IMR-90 (cell line): ENCODE results near the gene GJA5. TPM values are rescaled to one million over a fixed set of nuclear protein-coding genes. Genes with fewer than 3 reads are reported as not detected.

Experiments
- ATAC-seq: fragments of 200-7000 bp; cut with Tn5 transposase; 2 replicates; pipeline ENCODE4 v1.9.1; 2020; ENCODE audit warnings: low read depth, mild to moderate bottlenecking, moderate library complexity
- BruUV-seq: library from RNA; stranded (reverse); fragments of 400-500 nt; replicated peaks from 2 replicates; lab custom pipeline; 2021; lab: Mats Ljungman, UMichigan
- CTCF ChIA-PET: fragments of 300-600 bp; formaldehyde crosslinking; extraction: SDS; loops from one replicate; lab custom pipeline; 2021; ENCODE audit warnings: antibody characterized with exemption; lab: Yijun Ruan, JAX
- POLR2A ChIA-PET: fragments of 300-600 bp; sonication (Branson Sonifier 250); formaldehyde crosslinking; loops from one replicate; lab custom pipeline; 2022; ENCODE audit warnings: antibody characterized with exemption; ENCODE audit not compliant: unreplicated experiment; lab: Charles Lee
- DNase-seq: peaks from one replicate; pipeline ENCODE4 v3.0.0; 2013
- H2AFZ ChIP-seq: replicated peaks from 2 replicates; pipeline ENCODE3; 2013; ENCODE audit warnings: low read length, mild to moderate bottlenecking; ENCODE audit not compliant: poor library complexity
- H2AK5ac ChIP-seq: 2 replicates; pipeline ENCODE4 v1.6.1; 2013; ENCODE audit warnings: low read depth, low read length, inconsistent platforms
- H2AK9ac ChIP-seq: replicated peaks from 2 replicates; pipeline ENCODE3; 2013; ENCODE audit warnings: mild to moderate bottlenecking, low read depth, low read length, moderate library complexity; ENCODE audit not compliant: poor library complexity
- H2BK120ac ChIP-seq: 2 replicates; pipeline ENCODE4 v1.6.1; 2013; ENCODE audit warnings: low read depth, low read length, inconsistent platforms
- H2BK15ac ChIP-seq: 3 replicates; pipeline ENCODE4 v1.6.1; 2013; ENCODE audit warnings: low read depth, low read length, inconsistent platforms
- H2BK20ac ChIP-seq: 2 replicates; pipeline ENCODE4 v1.6.1; 2013; ENCODE audit warnings: low read depth, mild to moderate bottlenecking, inconsistent platforms, low read length, moderate library complexity
- H2BK5ac ChIP-seq: 2 replicates; pipeline ENCODE4 v1.6.1; 2013; ENCODE audit warnings: mild to moderate bottlenecking, low read depth, low read length, inconsistent platforms; ENCODE audit not compliant: poor library complexity, severe bottlenecking
- H3K14ac ChIP-seq: replicated peaks from 2 replicates; pipeline ENCODE4 v1.6.1; 2013; ENCODE audit warnings: low read depth, low read length, inconsistent platforms
- H3K18ac ChIP-seq: 2 replicates; pipeline ENCODE4 v1.6.1; 2013; ENCODE audit warnings: low read depth, low read length, control low read depth
- H3K23ac ChIP-seq: 2 replicates; pipeline ENCODE4 v1.6.1; 2013; ENCODE audit warnings: low read depth, low read length, inconsistent platforms
- H3K27ac ChIP-seq: 2 replicates; pipeline ENCODE4 v1.5.1; 2013; ENCODE audit warnings: mild to moderate bottlenecking, control low read depth, low read length; ENCODE audit not compliant: insufficient read depth
- H3K27me3 ChIP-seq: 2 replicates; pipeline ENCODE4 v1.6.1; 2013; ENCODE audit warnings: low read length; ENCODE audit not compliant: control insufficient read depth, insufficient read depth
- H3K36me3 ChIP-seq: 2 replicates; pipeline ENCODE4 v1.6.1; 2013; ENCODE audit warnings: low read length, mixed read lengths; ENCODE audit not compliant: control insufficient read depth, insufficient read depth
- H3K4ac ChIP-seq: 2 replicates; pipeline ENCODE4 v1.6.1; 2013; ENCODE audit warnings: low read depth, low read length, inconsistent platforms
- H3K4me1 ChIP-seq: 2 replicates; pipeline ENCODE4 v1.6.1; 2013; ENCODE audit warnings: low read length, mixed read lengths; ENCODE audit not compliant: control insufficient read depth, insufficient read depth
- H3K4me2 ChIP-seq: 2 replicates; pipeline ENCODE4 v1.6.1; 2013; ENCODE audit warnings: low read depth, mild to moderate bottlenecking, control low read depth, low read length, moderate library complexity
- H3K4me3 ChIP-seq: 2 replicates; pipeline ENCODE4 v1.5.1; 2013; ENCODE audit warnings: low read depth, mild to moderate bottlenecking, control low read depth, low read length, moderate library complexity; ENCODE audit not compliant: insufficient read depth
- H3K56ac ChIP-seq: 2 replicates; pipeline ENCODE4 v1.6.1; 2013; ENCODE audit warnings: low read length, inconsistent platforms; ENCODE audit not compliant: insufficient read depth; ENCODE audit errors: extremely low read depth
- H3K79me1 ChIP-seq, 2 experiments: 2 replicates each; pipeline ENCODE4 v1.6.1; 2013; ENCODE audit warnings: low read length in 2 of 2, inconsistent platforms in 1 of 2, low read depth in 1 of 2
- H3K9ac ChIP-seq: 2 replicates; pipeline ENCODE4 v1.6.1; 2013; ENCODE audit warnings: low read depth, low read length, control low read depth
- H3K9me1 ChIP-seq: 2 replicates; pipeline ENCODE4 v1.6.1; 2013; ENCODE audit warnings: low read length, inconsistent platforms; ENCODE audit not compliant: insufficient read depth
- H3K9me3 ChIP-seq: 2 replicates; pipeline ENCODE4 v1.6.1; 2013; ENCODE audit warnings: low read length; ENCODE audit not compliant: control insufficient read depth, insufficient read depth
- H4K20me1 ChIP-seq: 2 replicates; pipeline ENCODE4 v1.6.1; 2013; ENCODE audit warnings: low read length, inconsistent platforms; ENCODE audit not compliant: insufficient read depth
- H4K5ac ChIP-seq: 2 replicates; pipeline ENCODE4 v1.6.1; 2013; ENCODE audit warnings: mild to moderate bottlenecking, low read depth, low read length, control low read depth
- H4K8ac ChIP-seq, 2 experiments: 2 replicates each; pipeline ENCODE4 v1.6.1; 2013; ENCODE audit warnings: low read depth in 2 of 2, low read length in 2 of 2, control low read depth in 1 of 2, inconsistent platforms in 1 of 2
- H4K91ac ChIP-seq: 2 replicates; pipeline ENCODE4 v1.6.1; 2013; ENCODE audit warnings: low read depth, low read length, inconsistent platforms; ENCODE audit not compliant: insufficient read depth
- BHLHE40 ChIP-seq: fragments of 150-350 bp; IDR thresholded peaks from 2 replicates; pipeline ENCODE4 v1.6.1; 2016; ENCODE audit warnings: mild to moderate bottlenecking, low read depth, low read length
- CEBPB ChIP-seq: IDR thresholded peaks from 2 replicates; pipeline ENCODE4 v1.6.1; 2012; ENCODE audit warnings: low read depth, low read length, improper control_type of control experiment
- CHD1 ChIP-seq: IDR thresholded peaks from 2 replicates; pipeline ENCODE4 v1.6.1; 2012; ENCODE audit warnings: low read depth, low read length, improper control_type of control experiment
- FOS ChIP-seq: fragments of 150-350 bp; IDR thresholded peaks from 2 replicates; pipeline ENCODE4 v1.6.1; 2016; ENCODE audit warnings: low read depth, low read length
- MAFK ChIP-seq: IDR thresholded peaks from 2 replicates; pipeline ENCODE4 v1.6.1; 2012; ENCODE audit warnings: low read depth, low read length, improper control_type of control experiment
- MAZ ChIP-seq: IDR thresholded peaks from 2 replicates; pipeline ENCODE4 v1.6.1; 2012; ENCODE audit warnings: low read depth, mild to moderate bottlenecking, low read length, improper control_type of control experiment, moderate library complexity, borderline replicate concordance
- MXI1 ChIP-seq: IDR thresholded peaks from 2 replicates; pipeline ENCODE4 v1.6.1; 2012; ENCODE audit warnings: low read depth, mild to moderate bottlenecking, low read length, moderate library complexity, borderline replicate concordance
- NFE2L2 ChIP-seq: fragments of 150-350 bp; IDR thresholded peaks from 2 replicates; pipeline ENCODE4 v1.6.1; 2016; ENCODE audit warnings: low read depth, mild to moderate bottlenecking, low read length
- POLR2A ChIP-seq: IDR thresholded peaks from 2 replicates; pipeline ENCODE4 v1.6.1; 2012; ENCODE audit warnings: mild to moderate bottlenecking, low read depth, low read length
- RAD21 ChIP-seq: IDR thresholded peaks from 2 replicates; pipeline ENCODE4 v1.6.1; 2012; ENCODE audit warnings: low read length, improper control_type of control experiment
- RCOR1 ChIP-seq: IDR thresholded peaks from 2 replicates; pipeline ENCODE4 v1.6.1; 2012; ENCODE audit warnings: mild to moderate bottlenecking, low read length, improper control_type of control experiment; ENCODE audit not compliant: insufficient replicate concordance
- RFX5 ChIP-seq: IDR thresholded peaks from 2 replicates; pipeline ENCODE4 v1.8.0; 2012; ENCODE audit warnings: low read depth, mild to moderate bottlenecking, low read length, moderate library complexity
- SMC3 ChIP-seq: fragments of 150-350 bp; IDR thresholded peaks from 2 replicates; pipeline ENCODE4 v1.6.1; 2016; ENCODE audit warnings: low read depth, mild to moderate bottlenecking, antibody characterized with exemption, low read length, moderate library complexity
- WGBS, 2 experiments: methylation state at CpG; one replicate each; pipeline versions ENCODE4 v1.1.5 to v1.1.7; 2013; ENCODE audit warnings: missing lambda C conversion rate in 2 of 2; ENCODE audit not compliant: insufficient read length in 1 of 2; ENCODE audit errors: extremely low coverage in 2 of 2; 5-methylcytosine and 5-hydroxymethylcytosine counted together
- dilution Hi-C: fragments of 300-500 bp; cut with HindIII; formaldehyde crosslinking; loops from one replicate; pipeline ENCODE4 v1.14.3; 2018; ENCODE audit warnings: low sequenced_read_pairs; ENCODE audit not compliant: unreplicated experiment
- in situ Hi-C: fragments of 300-500 bp; cut with MboI; formaldehyde crosslinking; loops from 3 replicates; pipeline ENCODE4 v1.14.3; 2019; ENCODE audit warnings: low sequenced_read_pairs, inconsistent platforms, mixed read lengths
- intact Hi-C: fragments of 100-400 bp; cut with micrococcal nuclease; formaldehyde crosslinking; loops from 2 replicates; pipeline ENCODE4 v1.10.0; 2022
- polyA plus RNA-seq, 3 experiments: library from polyadenylated mRNA; depleted of rRNA; stranded (reverse); fragments of >200 nt; gene quantifications; 2 replicates each; pipeline ENCODE4 v1.2.3, GENCODE V29; 2012; ENCODE audit warnings: low replicate concordance in 1 of 3
- total RNA-seq: library from RNA; depleted of rRNA; stranded (reverse); fragments of >200 nt; gene quantifications from 2 replicates; pipeline ENCODE4 v1.2.3, GENCODE V29; 2012
- TF ChIP-seq, protein P1 (sequence below): fragments of 150-350 bp; IDR thresholded peaks from 2 replicates; pipeline ENCODE4 v1.6.1; 2017; ENCODE audit warnings: mild to moderate bottlenecking, antibody characterized with exemption, low read length, low read depth
- TF ChIP-seq, protein P2 (sequence below): fragments of 150-350 bp; IDR thresholded peaks from 2 replicates; pipeline ENCODE4 v1.6.1; 2016; ENCODE audit warnings: low read depth, mild to moderate bottlenecking, low read length, moderate library complexity, borderline replicate concordance
- TF ChIP-seq, protein P3 (sequence below): conservative IDR thresholded peaks from 2 replicates; pipeline ENCODE4 v1.5.1; 2012; ENCODE audit warnings: mild to moderate bottlenecking, low read depth, low read length, improper control_type of control experiment

The GJA5 gene
- total and polyA plus RNA-seq, 2 of the 4 experiments (the other 2 are of a cell fraction): not detected

DNA sequence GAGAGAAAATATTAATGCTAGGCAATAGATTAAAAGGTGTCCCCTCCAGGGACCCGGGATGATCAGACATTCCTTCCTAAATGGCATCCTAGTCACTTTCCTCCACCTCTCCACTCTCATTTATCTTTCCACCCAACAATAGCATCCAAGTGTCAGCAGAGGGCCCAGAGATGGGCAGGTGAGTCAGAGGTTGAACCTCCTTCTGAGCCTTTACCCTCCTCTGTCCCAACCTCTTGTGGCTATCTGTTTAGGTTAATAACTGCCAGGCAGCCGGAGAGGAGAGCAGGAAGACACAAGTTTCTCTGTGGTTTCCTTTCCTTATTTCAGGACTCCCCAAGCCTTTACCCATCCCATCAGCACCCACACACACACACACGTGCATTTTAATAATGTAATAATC, 4.1 kb downstream of the GJA5 start:
- in situ Hi-C loops: no loop called here
- H2AFZ ChIP-seq: no peak overlapping the region
- no peak overlapping the region for H3K9ac ChIP-seq
- WGBS, 2 experiments: no CpG with 5 or more reads among the region's 3 CpGs
- no peak overlapping the region for H3K18ac ChIP-seq
- H3K79me1 ChIP-seq: no peaks in the 10 kb centered on the region
- no peak overlapping the region for H3K56ac ChIP-seq
- no peak overlapping the region for H2BK120ac ChIP-seq
- ATAC-seq (no peak), DNase-seq (no peak)
- H2BK5ac ChIP-seq: no peak overlapping the region
- no peak overlapping the region for H3K4ac ChIP-seq
- H3K9me3 ChIP-seq: no peaks in the 10 kb centered on the region
- H3K27me3 ChIP-seq: no peaks in the 10 kb centered on the region
- H2BK20ac ChIP-seq: no peak overlapping the region
- TF ChIP-seq, protein P1, sequence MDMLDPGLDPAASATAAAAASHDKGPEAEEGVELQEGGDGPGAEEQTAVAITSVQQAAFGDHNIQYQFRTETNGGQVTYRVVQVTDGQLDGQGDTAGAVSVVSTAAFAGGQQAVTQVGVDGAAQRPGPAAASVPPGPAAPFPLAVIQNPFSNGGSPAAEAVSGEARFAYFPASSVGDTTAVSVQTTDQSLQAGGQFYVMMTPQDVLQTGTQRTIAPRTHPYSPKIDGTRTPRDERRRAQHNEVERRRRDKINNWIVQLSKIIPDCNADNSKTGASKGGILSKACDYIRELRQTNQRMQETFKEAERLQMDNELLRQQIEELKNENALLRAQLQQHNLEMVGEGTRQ: no peak
- TF ChIP-seq MAZ (no peak), CEBPB (no peak), POLR2A (no peak), BHLHE40 (no peak), CHD1 (no peak), MAFK (no peak), SMC3 (no peak), MXI1 (no peak), FOS (no peak), RFX5 (no peak), RAD21 (no peak), RCOR1 (no peak), NFE2L2 (no peak)
- TF ChIP-seq, protein P2, sequence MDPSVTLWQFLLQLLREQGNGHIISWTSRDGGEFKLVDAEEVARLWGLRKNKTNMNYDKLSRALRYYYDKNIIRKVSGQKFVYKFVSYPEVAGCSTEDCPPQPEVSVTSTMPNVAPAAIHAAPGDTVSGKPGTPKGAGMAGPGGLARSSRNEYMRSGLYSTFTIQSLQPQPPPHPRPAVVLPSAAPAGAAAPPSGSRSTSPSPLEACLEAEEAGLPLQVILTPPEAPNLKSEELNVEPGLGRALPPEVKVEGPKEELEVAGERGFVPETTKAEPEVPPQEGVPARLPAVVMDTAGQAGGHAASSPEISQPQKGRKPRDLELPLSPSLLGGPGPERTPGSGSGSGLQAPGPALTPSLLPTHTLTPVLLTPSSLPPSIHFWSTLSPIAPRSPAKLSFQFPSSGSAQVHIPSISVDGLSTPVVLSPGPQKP: no peak
- TF ChIP-seq, protein P3, sequence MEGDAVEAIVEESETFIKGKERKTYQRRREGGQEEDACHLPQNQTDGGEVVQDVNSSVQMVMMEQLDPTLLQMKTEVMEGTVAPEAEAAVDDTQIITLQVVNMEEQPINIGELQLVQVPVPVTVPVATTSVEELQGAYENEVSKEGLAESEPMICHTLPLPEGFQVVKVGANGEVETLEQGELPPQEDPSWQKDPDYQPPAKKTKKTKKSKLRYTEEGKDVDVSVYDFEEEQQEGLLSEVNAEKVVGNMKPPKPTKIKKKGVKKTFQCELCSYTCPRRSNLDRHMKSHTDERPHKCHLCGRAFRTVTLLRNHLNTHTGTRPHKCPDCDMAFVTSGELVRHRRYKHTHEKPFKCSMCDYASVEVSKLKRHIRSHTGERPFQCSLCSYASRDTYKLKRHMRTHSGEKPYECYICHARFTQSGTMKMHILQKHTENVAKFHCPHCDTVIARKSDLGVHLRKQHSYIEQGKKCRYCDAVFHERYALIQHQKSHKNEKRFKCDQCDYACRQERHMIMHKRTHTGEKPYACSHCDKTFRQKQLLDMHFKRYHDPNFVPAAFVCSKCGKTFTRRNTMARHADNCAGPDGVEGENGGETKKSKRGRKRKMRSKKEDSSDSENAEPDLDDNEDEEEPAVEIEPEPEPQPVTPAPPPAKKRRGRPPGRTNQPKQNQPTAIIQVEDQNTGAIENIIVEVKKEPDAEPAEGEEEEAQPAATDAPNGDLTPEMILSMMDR: no peak
- no peak overlapping the region for H3K23ac ChIP-seq
- H3K4me3 ChIP-seq: no peak overlapping the region
- H3K9me1 ChIP-seq: no peaks in the 10 kb centered on the region
- POLR2A ChIA-PET: no interaction called here
- no peaks in the 10 kb centered on the region for H3K4me1 ChIP-seq
- no peak overlapping the region for H2BK15ac ChIP-seq
- no peaks in the 10 kb centered on the region for H4K20me1 ChIP-seq
- dilution Hi-C loops: no loop called here
- H4K5ac ChIP-seq: no peak overlapping the region
- H3K14ac ChIP-seq: no peak overlapping the region
- H3K4me2 ChIP-seq: no peak overlapping the region
- no peaks in the 10 kb centered on the region for H3K36me3 ChIP-seq
- CTCF ChIA-PET: no interaction called here
- no peak overlapping the region for H4K8ac ChIP-seq
- H3K27ac ChIP-seq: no peak overlapping the region
- BruUV-seq: no TSS peak
- H2AK9ac ChIP-seq: no peak overlapping the region
- no peak overlapping the region for H4K91ac ChIP-seq
- H2AK5ac ChIP-seq: no peak overlapping the region
- intact Hi-C loops: no loop called here
